DND-41 (cell line): ENCODE measurements around the gene FXYD7.

ENCODE experiments used
- EZH2 ChIP-seq: IDR thresholded peaks from 3 replicates; pipeline ENCODE4 v1.6.1; 2012; ENCODE audit warnings: borderline replicate concordance, low read depth, mild to moderate bottlenecking, moderate library complexity, low read length, inconsistent platforms; ENCODE audit not compliant: severe bottlenecking
- TF ChIP-seq, protein P1 (sequence below): IDR thresholded peaks from 2 replicates; pipeline ENCODE4 v1.5.1; 2012; ENCODE audit warnings: borderline replicate concordance, low read length, moderate library complexity, mild to moderate bottlenecking; ENCODE audit not compliant: poor library complexity, severe bottlenecking; ENCODE audit errors: extremely low read depth

DNA sequence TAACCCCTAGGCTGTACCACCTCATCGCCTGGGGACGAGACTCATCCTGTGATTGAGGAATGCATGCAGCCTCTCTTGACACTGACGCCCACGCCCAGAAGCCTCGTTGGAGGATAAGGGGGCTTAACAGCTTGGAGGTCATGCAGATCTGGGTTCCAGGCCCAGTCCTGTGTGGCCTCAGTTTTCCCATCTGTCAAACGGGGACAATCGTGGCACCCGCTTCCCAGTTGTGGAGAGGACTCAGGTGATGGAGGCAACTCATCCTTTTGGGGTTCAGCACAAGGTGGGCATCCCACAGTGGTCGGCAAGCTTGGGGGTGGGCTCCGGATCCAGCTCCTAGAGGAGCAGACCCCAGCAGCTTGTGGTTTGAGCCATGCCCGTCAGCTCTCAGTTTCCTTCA lies 6.8 kb upstream of the FXYD7 start:
- TF ChIP-seq, protein P1, sequence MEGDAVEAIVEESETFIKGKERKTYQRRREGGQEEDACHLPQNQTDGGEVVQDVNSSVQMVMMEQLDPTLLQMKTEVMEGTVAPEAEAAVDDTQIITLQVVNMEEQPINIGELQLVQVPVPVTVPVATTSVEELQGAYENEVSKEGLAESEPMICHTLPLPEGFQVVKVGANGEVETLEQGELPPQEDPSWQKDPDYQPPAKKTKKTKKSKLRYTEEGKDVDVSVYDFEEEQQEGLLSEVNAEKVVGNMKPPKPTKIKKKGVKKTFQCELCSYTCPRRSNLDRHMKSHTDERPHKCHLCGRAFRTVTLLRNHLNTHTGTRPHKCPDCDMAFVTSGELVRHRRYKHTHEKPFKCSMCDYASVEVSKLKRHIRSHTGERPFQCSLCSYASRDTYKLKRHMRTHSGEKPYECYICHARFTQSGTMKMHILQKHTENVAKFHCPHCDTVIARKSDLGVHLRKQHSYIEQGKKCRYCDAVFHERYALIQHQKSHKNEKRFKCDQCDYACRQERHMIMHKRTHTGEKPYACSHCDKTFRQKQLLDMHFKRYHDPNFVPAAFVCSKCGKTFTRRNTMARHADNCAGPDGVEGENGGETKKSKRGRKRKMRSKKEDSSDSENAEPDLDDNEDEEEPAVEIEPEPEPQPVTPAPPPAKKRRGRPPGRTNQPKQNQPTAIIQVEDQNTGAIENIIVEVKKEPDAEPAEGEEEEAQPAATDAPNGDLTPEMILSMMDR: no peak
- TF ChIP-seq EZH2: no peak
